Mesendoderm (in vitro differentiated cells): ENCODE measurements around the gene SLC2A4.

ENCODE experiments used
- DNase-seq: peaks from one replicate; pipeline ENCODE4 v3.0.0; 2013
- H2AK5ac ChIP-seq: 2 replicates; pipeline ENCODE4 v1.6.1; 2013; ENCODE audit warnings: low read length, inconsistent platforms
- H2BK120ac ChIP-seq: 2 replicates; pipeline ENCODE4 v1.6.1; 2013; ENCODE audit warnings: low read depth, mild to moderate bottlenecking, low read length, moderate library complexity, mixed read lengths
- H2BK15ac ChIP-seq: replicated peaks from 2 replicates; pipeline ENCODE4 v1.6.1; 2013; ENCODE audit warnings: low read depth, mild to moderate bottlenecking, moderate library complexity
- H2BK5ac ChIP-seq: 2 replicates; pipeline ENCODE4 v1.6.1; 2013; ENCODE audit warnings: low read length, inconsistent platforms
- H3K18ac ChIP-seq: 2 replicates; pipeline ENCODE4 v1.6.1; 2013; ENCODE audit warnings: mild to moderate bottlenecking, low read length, mixed read lengths
- H3K23ac ChIP-seq: one replicate; pipeline ENCODE4 v1.6.1; 2013; ENCODE audit warnings: low read length
- H3K27ac ChIP-seq: 2 replicates; pipeline ENCODE4 v1.5.1; 2013; ENCODE audit warnings: low read depth, mild to moderate bottlenecking, inconsistent platforms, low read length, moderate library complexity
- H3K27me3 ChIP-seq: 2 replicates; pipeline ENCODE4 v1.6.1; 2013; ENCODE audit warnings: low read length, control low read depth, mild to moderate bottlenecking, inconsistent platforms; ENCODE audit not compliant: insufficient read depth, poor library complexity
- H3K36me3 ChIP-seq: 2 replicates; pipeline ENCODE4 v1.6.1; 2013; ENCODE audit warnings: low read length, inconsistent platforms; ENCODE audit not compliant: control insufficient read depth, insufficient read depth
- H3K4ac ChIP-seq: one replicate; pipeline ENCODE4 v1.6.1; 2013; ENCODE audit warnings: low read depth, mild to moderate bottlenecking, low read length, moderate library complexity
- H3K4me1 ChIP-seq: 2 replicates; pipeline ENCODE4 v1.6.1; 2013; ENCODE audit warnings: low read depth, low read length, inconsistent platforms; ENCODE audit not compliant: control insufficient read depth
- H3K4me2 ChIP-seq: 2 replicates; pipeline ENCODE4 v1.6.1; 2013; ENCODE audit warnings: low read length
- H3K4me3 ChIP-seq: 2 replicates; pipeline ENCODE4 v1.5.1; 2013; ENCODE audit warnings: mild to moderate bottlenecking, low read length
- H3K56ac ChIP-seq: one replicate; pipeline ENCODE4 v1.6.1; 2013; ENCODE audit warnings: low read length
- H3K79me1 ChIP-seq: 2 replicates; pipeline ENCODE4 v1.6.1; 2013; ENCODE audit warnings: low read length, inconsistent platforms
- H3K79me2 ChIP-seq: 2 replicates; pipeline ENCODE4 v1.6.1; 2013; ENCODE audit warnings: mild to moderate bottlenecking, low read length; ENCODE audit not compliant: control insufficient read depth, insufficient read depth
- H3K9ac ChIP-seq: 2 replicates; pipeline ENCODE4 v1.6.1; 2013; ENCODE audit warnings: low read length, inconsistent platforms
- H4K5ac ChIP-seq: one replicate; pipeline ENCODE4 v1.6.1; 2013; ENCODE audit warnings: low read length
- H4K8ac ChIP-seq: one replicate; pipeline ENCODE4 v1.6.1; 2013; ENCODE audit warnings: low read depth, mild to moderate bottlenecking, control low read depth, low read length, moderate library complexity
- WGBS: extraction: QIAGEN DNeasy Blood & Tissue Kit; methylation state at CpG from one replicate; pipeline ENCODE4 v1.1.7; 2013; ENCODE audit warnings: low lambda C conversion rate, missing lambda C conversion rate; ENCODE audit not compliant: insufficient coverage; ENCODE audit errors: extremely low coverage; 5-methylcytosine and 5-hydroxymethylcytosine counted together

SLC2A4 gene

GRCh38 chr17:7279448-7279847 lies 2.1 kb upstream of the SLC2A4 start:
- H3K27ac ChIP-seq: no peak overlapping the region
- no peak overlapping the region for H3K56ac ChIP-seq
- no peak overlapping the region for H3K4ac ChIP-seq
- H3K79me1 ChIP-seq: no peaks in the 10 kb centered on the region
- DNase-seq: no peak
- H3K4me3 ChIP-seq: no peak overlapping the region
- no peak overlapping the region for H3K18ac ChIP-seq
- H3K23ac ChIP-seq: no peak overlapping the region
- no peak overlapping the region for H2BK120ac ChIP-seq
- H2AK5ac ChIP-seq: no peak overlapping the region
- no peak overlapping the region for H4K5ac ChIP-seq
- H3K79me2 ChIP-seq: no peaks in the 10 kb centered on the region
- H3K4me2 ChIP-seq: no peak overlapping the region
- H3K4me1 ChIP-seq: no peaks in the 10 kb centered on the region
- H2BK15ac ChIP-seq: no peak overlapping the region
- H2BK5ac ChIP-seq: no peak overlapping the region
- H3K36me3 ChIP-seq: no peaks in the 10 kb centered on the region
- no CpG with 5 or more reads among the region's 8 CpGs for WGBS
- no peak overlapping the region for H3K9ac ChIP-seq
- no peaks in the 10 kb centered on the region for H3K27me3 ChIP-seq
- no peak overlapping the region for H4K8ac ChIP-seq

GRCh38 chr17:7280519-7281073 lies 922 bp upstream of the SLC2A4 start:
- H2AK5ac ChIP-seq: no peak overlapping the region
- peak; percentile 94 for DNase-seq
- peak overlapping the region; percentile 61 for H3K56ac ChIP-seq
- no peaks in the 10 kb centered on the region for H3K79me2 ChIP-seq
- H2BK15ac ChIP-seq: no peak overlapping the region
- H3K23ac ChIP-seq: no peak overlapping the region
- no peak overlapping the region for H2BK120ac ChIP-seq
- H4K8ac ChIP-seq: no peak overlapping the region
- no peak overlapping the region for H3K27ac ChIP-seq
- peak overlapping the region; percentile 30 for H3K9ac ChIP-seq
- no peaks in the 10 kb centered on the region for H3K4me1 ChIP-seq
- no peaks in the 10 kb centered on the region for H3K79me1 ChIP-seq
- no peak overlapping the region for H4K5ac ChIP-seq
- H3K4me3 ChIP-seq: no peak overlapping the region
- no peak overlapping the region for H3K18ac ChIP-seq
- H3K36me3 ChIP-seq: no peaks in the 10 kb centered on the region
- peak overlapping the region; percentile 41 for H3K4me2 ChIP-seq
- WGBS: no CpG with 5 or more reads among the region's 29 CpGs
- no peak overlapping the region for H3K4ac ChIP-seq
- no peak overlapping the region for H2BK5ac ChIP-seq
- H3K27me3 ChIP-seq: no peaks in the 10 kb centered on the region

- no CpG with 5 or more reads among the region's 43 CpGs for WGBS
- no peak overlapping the region for H2BK120ac ChIP-seq
- H3K18ac ChIP-seq: no peak overlapping the region
- peak overlapping the region; percentile 61 for H3K9ac ChIP-seq
- H3K56ac ChIP-seq: peak overlapping the region; percentile 67
- H3K36me3 ChIP-seq: no peaks in the 10 kb centered on the region
- H3K4me3 ChIP-seq: peak overlapping the region; percentile 46
- H2BK15ac ChIP-seq: no peak overlapping the region
- H3K4me2 ChIP-seq: peak overlapping the region; percentile 70
- no peaks in the 10 kb centered on the region for H3K4me1 ChIP-seq
- no peak overlapping the region for H3K4ac ChIP-seq
- no peak overlapping the region for H4K5ac ChIP-seq
- H2AK5ac ChIP-seq: no peak overlapping the region
- H3K27me3 ChIP-seq: no peaks in the 10 kb centered on the region
- H3K79me2 ChIP-seq: no peaks in the 10 kb centered on the region
- DNase-seq: no peak
- no peak overlapping the region for H3K27ac ChIP-seq
- H3K79me1 ChIP-seq: no peaks in the 10 kb centered on the region
- no peak overlapping the region for H2BK5ac ChIP-seq
- H3K23ac ChIP-seq: no peak overlapping the region
- no peak overlapping the region for H4K8ac ChIP-seq
Measured at GRCh38 chr17:7281953-7282751, 634 bp downstream of the SLC2A4 start.

- Histone ChIP-seq H2AK5ac (no peak overlapping the region), H3K18ac (no peak overlapping the region), H2BK120ac (no peak overlapping the region), H3K4me3 (no peak overlapping the region), H3K4me1 (no peaks in the 10 kb centered on the region), H4K8ac (no peak overlapping the region), H4K5ac (no peak overlapping the region), H3K4me2 (no peak overlapping the region), H2BK15ac (no peak overlapping the region), H3K36me3 (no peaks in the 10 kb centered on the region), H3K79me1 (no peaks in the 10 kb centered on the region), H3K56ac (peak overlapping the region; percentile 56), H3K79me2 (no peaks in the 10 kb centered on the region), H3K27ac (no peak overlapping the region), H3K4ac (no peak overlapping the region), H2BK5ac (no peak overlapping the region), H3K9ac (no peak overlapping the region), H3K27me3 (no peaks in the 10 kb centered on the region), H3K23ac (no peak overlapping the region)
- WGBS: no CpG with 5 or more reads among the region's 6 CpGs
- no peak for DNase-seq
Measured at GRCh38 chr17:7282752-7283321, 1.3 kb downstream of the SLC2A4 start.

- no peak overlapping the region for H3K4ac ChIP-seq
- no peak overlapping the region for H2BK5ac ChIP-seq
- H3K79me2 ChIP-seq: no peaks in the 10 kb centered on the region
- H3K79me1 ChIP-seq: no peaks in the 10 kb centered on the region
- no peak overlapping the region for H4K8ac ChIP-seq
- no peak overlapping the region for H3K4me2 ChIP-seq
- no peaks in the 10 kb centered on the region for H3K36me3 ChIP-seq
- no peak overlapping the region for H3K23ac ChIP-seq
- H4K5ac ChIP-seq: no peak overlapping the region
- H2BK120ac ChIP-seq: no peak overlapping the region
- no peak for DNase-seq
- no peak overlapping the region for H3K4me3 ChIP-seq
- no peaks in the 10 kb centered on the region for H3K27me3 ChIP-seq
- no peaks in the 10 kb centered on the region for H3K4me1 ChIP-seq
- no peak overlapping the region for H3K27ac ChIP-seq
- H2BK15ac ChIP-seq: no peak overlapping the region
- no peak overlapping the region for H2AK5ac ChIP-seq
- H3K56ac ChIP-seq: no peak overlapping the region
- no CpG with 5 or more reads among the region's 18 CpGs for WGBS
- no peak overlapping the region for H3K9ac ChIP-seq
- H3K18ac ChIP-seq: no peak overlapping the region
Measured at GRCh38 chr17:7283471-7284216, 2.1 kb downstream of the SLC2A4 start.
